ENCODE results near the gene ABLIM2.

The ABLIM2 gene

DNA sequence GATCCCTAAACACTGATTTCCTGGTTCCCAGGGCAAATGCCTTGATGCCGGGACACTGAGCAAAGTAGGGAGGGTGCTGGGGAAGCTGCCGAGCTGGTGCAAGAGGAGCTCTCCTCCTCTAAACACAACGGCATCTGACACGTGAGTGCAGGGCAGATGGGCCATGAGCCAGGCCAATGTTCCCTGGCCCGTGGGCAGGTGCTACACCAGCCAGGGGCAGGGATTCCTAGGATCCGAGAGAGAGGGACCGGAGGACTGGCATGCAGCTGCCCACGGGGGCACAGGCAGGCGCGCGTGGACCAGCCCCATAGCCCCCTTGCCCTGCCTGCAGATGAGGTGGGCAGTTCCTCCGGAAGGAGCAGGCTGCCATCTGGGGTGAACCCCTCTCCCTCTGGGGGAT, 152.1 kb downstream of the ABLIM2 start:
- TF ChIP-seq SNAI2 (CRISPR knock-in tag; IDR thresholded peaks at IDR 0.05): no peak
- TF ChIP-seq TCF4 (CRISPR knock-in tag; IDR thresholded peaks at IDR 0.05; ENCODE audit: borderline replicate concordance): no peak
- no peak for TF ChIP-seq CSDC2 (CRISPR knock-in tag; IDR thresholded peaks at IDR 0.05)
- no peak for TF ChIP-seq PPARA (CRISPR knock-in tag; IDR thresholded peaks at IDR 0.05; ENCODE audit: borderline replicate concordance)
- TF ChIP-seq, protein P1, sequence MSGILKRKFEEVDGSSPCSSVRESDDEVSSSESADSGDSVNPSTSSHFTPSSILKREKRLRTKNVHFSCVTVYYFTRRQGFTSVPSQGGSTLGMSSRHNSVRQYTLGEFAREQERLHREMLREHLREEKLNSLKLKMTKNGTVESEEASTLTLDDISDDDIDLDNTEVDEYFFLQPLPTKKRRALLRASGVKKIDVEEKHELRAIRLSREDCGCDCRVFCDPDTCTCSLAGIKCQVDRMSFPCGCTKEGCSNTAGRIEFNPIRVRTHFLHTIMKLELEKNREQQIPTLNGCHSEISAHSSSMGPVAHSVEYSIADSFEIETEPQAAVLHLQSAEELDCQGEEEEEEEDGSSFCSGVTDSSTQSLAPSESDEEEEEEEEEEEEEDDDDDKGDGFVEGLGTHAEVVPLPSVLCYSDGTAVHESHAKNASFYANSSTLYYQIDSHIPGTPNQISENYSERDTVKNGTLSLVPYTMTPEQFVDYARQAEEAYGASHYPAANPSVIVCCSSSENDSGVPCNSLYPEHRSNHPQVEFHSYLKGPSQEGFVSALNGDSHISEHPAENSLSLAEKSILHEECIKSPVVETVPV (CRISPR knock-in tag; IDR thresholded peaks at IDR 0.05): no peak
- TF ChIP-seq OSR1 (CRISPR knock-in tag; IDR thresholded peaks at IDR 0.05): no peak
- TF ChIP-seq GLIS3 (CRISPR knock-in tag; IDR thresholded peaks at IDR 0.05): no peak
- no peak for ATAC-seq

DNA sequence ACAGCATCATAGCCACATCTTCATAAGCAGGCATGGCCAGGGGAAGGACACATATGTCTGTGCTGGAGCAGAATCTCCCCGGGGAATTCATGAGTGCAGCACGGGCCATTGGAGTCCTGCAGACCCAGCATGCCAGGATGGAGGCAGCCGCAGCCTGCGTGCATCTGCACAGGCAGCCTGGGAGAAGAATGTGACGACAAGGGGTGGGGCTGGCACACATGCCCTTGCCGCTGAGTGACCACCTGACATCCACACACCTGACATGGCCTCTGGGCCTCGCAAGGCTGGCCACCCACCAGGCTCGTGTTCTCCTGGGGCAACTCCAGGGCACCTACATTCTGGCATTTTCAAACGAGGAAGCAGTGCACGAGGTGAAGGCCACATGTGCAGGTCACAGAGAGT, 152.8 kb downstream of the ABLIM2 start:
- no peak for ATAC-seq
- TF ChIP-seq, protein P1 (CRISPR knock-in tag; IDR thresholded peaks at IDR 0.05): no peak
- TF ChIP-seq SNAI2 (CRISPR knock-in tag; IDR thresholded peaks at IDR 0.05) (no peak), ZNF70 (CRISPR knock-in tag; IDR thresholded peaks at IDR 0.05) (no peak), ZNF8 (CRISPR knock-in tag; IDR thresholded peaks at IDR 0.05) (no peak), ZC3H10 (CRISPR knock-in tag; IDR thresholded peaks at IDR 0.05) (no peak), TCF4 (CRISPR knock-in tag; IDR thresholded peaks at IDR 0.05; ENCODE audit: borderline replicate concordance) (no peak), RARB (CRISPR knock-in tag; IDR thresholded peaks at IDR 0.05) (no peak), GLIS3 (CRISPR knock-in tag; IDR thresholded peaks at IDR 0.05) (no peak), BACH2 (CRISPR knock-in tag; IDR thresholded peaks at IDR 0.05; ENCODE audit: borderline replicate concordance) (no peak), CSDC2 (CRISPR knock-in tag; IDR thresholded peaks at IDR 0.05) (no peak), ZFP3 (CRISPR knock-in tag; IDR thresholded peaks at IDR 0.05) (no peak)
- TF ChIP-seq, protein P2, sequence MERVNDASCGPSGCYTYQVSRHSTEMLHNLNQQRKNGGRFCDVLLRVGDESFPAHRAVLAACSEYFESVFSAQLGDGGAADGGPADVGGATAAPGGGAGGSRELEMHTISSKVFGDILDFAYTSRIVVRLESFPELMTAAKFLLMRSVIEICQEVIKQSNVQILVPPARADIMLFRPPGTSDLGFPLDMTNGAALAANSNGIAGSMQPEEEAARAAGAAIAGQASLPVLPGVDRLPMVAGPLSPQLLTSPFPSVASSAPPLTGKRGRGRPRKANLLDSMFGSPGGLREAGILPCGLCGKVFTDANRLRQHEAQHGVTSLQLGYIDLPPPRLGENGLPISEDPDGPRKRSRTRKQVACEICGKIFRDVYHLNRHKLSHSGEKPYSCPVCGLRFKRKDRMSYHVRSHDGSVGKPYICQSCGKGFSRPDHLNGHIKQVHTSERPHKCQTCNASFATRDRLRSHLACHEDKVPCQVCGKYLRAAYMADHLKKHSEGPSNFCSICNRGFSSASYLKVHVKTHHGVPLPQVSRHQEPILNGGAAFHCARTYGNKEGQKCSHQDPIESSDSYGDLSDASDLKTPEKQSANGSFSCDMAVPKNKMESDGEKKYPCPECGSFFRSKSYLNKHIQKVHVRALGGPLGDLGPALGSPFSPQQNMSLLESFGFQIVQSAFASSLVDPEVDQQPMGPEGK (CRISPR knock-in tag; IDR thresholded peaks at IDR 0.05; ENCODE audit: borderline replicate concordance): no peak
- TF ChIP-seq, protein P3, sequence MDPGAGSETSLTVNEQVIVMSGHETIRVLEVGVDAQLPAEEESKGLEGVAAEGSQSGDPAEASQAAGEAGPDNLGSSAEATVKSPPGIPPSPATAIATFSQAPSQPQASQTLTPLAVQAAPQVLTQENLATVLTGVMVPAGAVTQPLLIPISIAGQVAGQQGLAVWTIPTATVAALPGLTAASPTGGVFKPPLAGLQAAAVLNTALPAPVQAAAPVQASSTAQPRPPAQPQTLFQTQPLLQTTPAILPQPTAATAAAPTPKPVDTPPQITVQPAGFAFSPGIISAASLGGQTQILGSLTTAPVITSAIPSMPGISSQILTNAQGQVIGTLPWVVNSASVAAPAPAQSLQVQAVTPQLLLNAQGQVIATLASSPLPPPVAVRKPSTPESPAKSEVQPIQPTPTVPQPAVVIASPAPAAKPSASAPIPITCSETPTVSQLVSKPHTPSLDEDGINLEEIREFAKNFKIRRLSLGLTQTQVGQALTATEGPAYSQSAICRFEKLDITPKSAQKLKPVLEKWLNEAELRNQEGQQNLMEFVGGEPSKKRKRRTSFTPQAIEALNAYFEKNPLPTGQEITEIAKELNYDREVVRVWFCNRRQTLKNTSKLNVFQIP (CRISPR knock-in tag; IDR thresholded peaks at IDR 0.05; ENCODE audit: borderline replicate concordance, low read depth): no peak

DNA sequence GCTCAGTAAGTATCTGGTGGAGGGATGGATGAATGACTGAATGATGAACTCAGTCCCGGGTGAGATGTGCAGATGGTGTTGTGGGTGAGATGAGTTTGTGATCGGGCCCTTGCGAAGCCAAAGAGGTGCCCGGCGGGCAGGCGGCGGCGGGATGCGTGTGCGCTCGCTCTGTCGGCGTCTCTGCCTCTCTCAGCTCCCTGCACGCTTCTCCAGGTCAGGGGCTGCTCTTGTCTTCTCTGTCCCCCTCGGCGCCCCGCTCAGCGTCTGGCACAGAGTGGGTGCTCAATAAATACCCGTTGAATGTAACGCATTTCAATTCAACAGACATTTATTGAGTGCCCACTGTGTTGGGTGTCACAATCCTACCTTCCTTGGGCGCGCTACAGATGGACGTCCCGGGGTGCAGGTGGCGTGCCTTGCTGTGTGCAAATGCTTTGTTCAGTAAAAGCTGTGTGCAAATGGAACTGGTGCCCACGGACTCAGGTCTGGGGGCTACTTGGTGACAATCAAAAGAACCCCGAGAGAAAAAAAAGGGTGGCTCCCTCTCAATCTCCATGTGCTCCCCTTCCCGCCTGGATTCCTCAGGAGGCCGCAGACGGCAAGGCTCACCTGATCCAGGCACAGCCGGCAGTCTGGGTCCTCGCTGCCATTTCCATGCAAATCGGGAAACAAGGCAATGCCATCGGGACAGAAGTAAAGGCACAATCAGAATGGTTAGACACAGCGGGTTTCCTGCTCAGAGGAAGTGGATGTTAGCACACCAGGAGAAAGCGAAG, 153.4 kb downstream of the ABLIM2 start:
- no peak for ATAC-seq
- TF ChIP-seq ZNF8 (CRISPR knock-in tag; IDR thresholded peaks at IDR 0.05) (no peak), GLIS3 (CRISPR knock-in tag; IDR thresholded peaks at IDR 0.05) (no peak), ARNTL (CRISPR knock-in tag; IDR thresholded peaks at IDR 0.05; ENCODE audit: borderline replicate concordance, low read depth) (no peak), ESRRG (CRISPR knock-in tag; IDR thresholded peaks at IDR 0.05) (no peak), ZC3H10 (CRISPR knock-in tag; IDR thresholded peaks at IDR 0.05) (no peak), ZNF70 (CRISPR knock-in tag; IDR thresholded peaks at IDR 0.05) (no peak), TOX (CRISPR knock-in tag; IDR thresholded peaks at IDR 0.05; ENCODE audit: borderline replicate concordance) (no peak), ZFP30 (CRISPR knock-in tag; IDR thresholded peaks at IDR 0.05) (no peak), SNAI2 (CRISPR knock-in tag; IDR thresholded peaks at IDR 0.05) (no peak), BACH2 (CRISPR knock-in tag; IDR thresholded peaks at IDR 0.05; ENCODE audit: borderline replicate concordance) (no peak), ISL1 (CRISPR knock-in tag; IDR thresholded peaks at IDR 0.05) (no peak), PPARA (CRISPR knock-in tag; IDR thresholded peaks at IDR 0.05; ENCODE audit: borderline replicate concordance) (no peak), ZFP3 (CRISPR knock-in tag; IDR thresholded peaks at IDR 0.05) (no peak), ZNF565 (CRISPR knock-in tag; conservative IDR thresholded peaks at IDR 0.05; ENCODE audit: low read depth) (no peak), TCF4 (CRISPR knock-in tag; IDR thresholded peaks at IDR 0.05; ENCODE audit: borderline replicate concordance) (no peak), OSR1 (CRISPR knock-in tag; IDR thresholded peaks at IDR 0.05) (no peak)
- TF ChIP-seq, protein P4, sequence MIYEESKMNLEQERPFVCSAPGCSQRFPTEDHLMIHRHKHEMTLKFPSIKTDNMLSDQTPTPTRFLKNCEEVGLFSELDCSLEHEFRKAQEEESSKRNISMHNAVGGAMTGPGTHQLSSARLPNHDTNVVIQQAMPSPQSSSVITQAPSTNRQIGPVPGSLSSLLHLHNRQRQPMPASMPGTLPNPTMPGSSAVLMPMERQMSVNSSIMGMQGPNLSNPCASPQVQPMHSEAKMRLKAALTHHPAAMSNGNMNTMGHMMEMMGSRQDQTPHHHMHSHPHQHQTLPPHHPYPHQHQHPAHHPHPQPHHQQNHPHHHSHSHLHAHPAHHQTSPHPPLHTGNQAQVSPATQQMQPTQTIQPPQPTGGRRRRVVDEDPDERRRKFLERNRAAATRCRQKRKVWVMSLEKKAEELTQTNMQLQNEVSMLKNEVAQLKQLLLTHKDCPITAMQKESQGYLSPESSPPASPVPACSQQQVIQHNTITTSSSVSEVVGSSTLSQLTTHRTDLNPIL (CRISPR knock-in tag; IDR thresholded peaks at IDR 0.05; ENCODE audit: low read depth): no peak
- TF ChIP-seq, protein P2 (CRISPR knock-in tag; IDR thresholded peaks at IDR 0.05; ENCODE audit: borderline replicate concordance): no peak

Data from SK-N-SH treated with all-trans-retinoic acid at 6 μM for 48 hours (cell line).